Measurements from ENCODE around the gene TC2N. TPM values are rescaled to one million over a fixed set of nuclear protein-coding genes. Genes with fewer than 3 reads are reported as not detected.
A peak's percentile ranks its signal among the peaks of the same experiment; 100 is the strongest.

TC2N gene
- total and polyA plus RNA-seq, 2 donors (not counting 1 experiment from before 2014, with no cell fraction given): 3.7 to 10.4 TPM

- CTCF ChIA-PET: interaction anchor here (0.5 to 2.3 kb wide), 2 partner anchors 224 to 250 kb away, joined by 3 to 7 read pairs; no protein-coding TSS in a partner anchor
- Histone ChIP-seq H3K4me3 (ENCODE audit: control extremely low read depth in 1 of 5, extremely low read depth in 1 of 5, insufficient read depth in 1 of 5, low read depth in 2 of 5, low read length in 4 of 5) (no peak overlapping the region), H3K79me2 (ENCODE audit: control insufficient read depth, insufficient read depth, low read length) (no peaks in the 10 kb centered on the region), H4K20me1 (ENCODE audit: control insufficient read depth, insufficient read depth, low read length, poor library complexity, severe bottlenecking) (no peaks in the 10 kb centered on the region), H3K9ac (ENCODE audit: low read length) (no peak overlapping the region), H3K27me3 (replicated peaks in 1 of 4; ENCODE audit: control extremely low read depth in 1 of 4, control insufficient read depth in 3 of 4, insufficient read depth in 4 of 4, low read length in 3 of 4) (no peaks in the 10 kb centered on the region), H3K4me2 (replicated peaks; ENCODE audit: low read depth, low read length, poor library complexity, severe bottlenecking) (no peak overlapping the region), H3K27ac (ENCODE audit: low read length in 2 of 2) (no peak overlapping the region), H3K9me3 (ENCODE audit: control extremely low read depth in 1 of 3, control insufficient read depth in 2 of 3, insufficient read depth in 1 of 3, low read length in 2 of 3) (no peaks in the 10 kb centered on the region), H3K36me3 (replicated peaks in 1 of 2; ENCODE audit: control extremely low read depth in 1 of 2, control insufficient read depth in 1 of 2, extremely low read depth in 1 of 2, insufficient read depth in 2 of 2, low read length in 1 of 2) (no peaks in the 10 kb centered on the region), H2AFZ (ENCODE audit: insufficient read depth, low read depth, low read length, poor library complexity, severe bottlenecking) (no peak overlapping the region), H3K4me1 (ENCODE audit: control insufficient read depth in 2 of 2, insufficient read depth in 2 of 2, low read length in 2 of 2) (no peaks in the 10 kb centered on the region)
- no peak for TF ChIP-seq CTCF (IDR thresholded peaks at IDR 0.05)
- no peak for TF ChIP-seq EZH2 (IDR thresholded peaks at IDR 0.05; ENCODE audit: borderline replicate concordance, insufficient read depth, low read depth, low read length, poor library complexity, severe bottlenecking)
- intact Hi-C loops (cut with micrococcal nuclease): no loop called here
- H3K27ac Mint-ChIP-seq: no peak overlapping the region
- no peak overlapping the region for H3K4me3 Mint-ChIP-seq
- H3K4me1 Mint-ChIP-seq: no peaks in the 10 kb centered on the region
- POLR2A ChIA-PET: no interaction called here
- ATAC-seq (ENCODE audit: low read depth): no peak
- 90% methylated on average over 3 of the region's 4 CpGs for WGBS (ENCODE audit: insufficient coverage)
- no peak for DNase-seq
- no peaks in the 10 kb centered on the region for H3K9me3 Mint-ChIP-seq (ENCODE audit: insufficient read depth)
- H3K27me3 Mint-ChIP-seq: peaks cover 25% of the 10 kb centered on the region
Measured at GRCh38 chr14:91899806-91900205, 32.5 kb upstream of the TC2N start.

DNA sequence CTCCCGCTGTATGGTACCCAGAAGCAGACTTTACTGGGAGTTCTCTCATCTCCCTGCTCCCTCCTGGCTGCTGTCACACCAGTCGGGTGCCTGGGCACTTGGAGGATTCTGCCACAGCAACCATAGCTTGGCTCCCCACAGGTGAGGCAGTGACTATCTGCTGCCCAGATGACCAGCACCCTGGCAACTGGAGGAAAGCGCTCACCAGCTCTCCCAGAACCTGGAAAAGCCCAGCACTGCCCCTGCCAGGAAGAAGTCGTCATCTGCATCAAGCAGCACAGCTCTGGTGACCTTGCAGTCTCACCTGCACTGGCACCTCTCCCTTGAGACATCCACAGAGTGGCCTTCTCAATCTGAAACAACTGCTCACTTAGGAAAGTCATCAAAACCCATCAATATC is 31.9 kb upstream of the TC2N start:
- POLR2A ChIA-PET: no interaction called here
- no peak overlapping the region for H2AFZ ChIP-seq (ENCODE audit: insufficient read depth, low read depth, low read length, poor library complexity, severe bottlenecking)
- intact Hi-C loops (cut with micrococcal nuclease): no loop called here

More for the DNA sequence above, 31.9 kb upstream of the TC2N start:
- Mint-ChIP-seq H3K4me1 (no peaks in the 10 kb centered on the region), H3K27me3 (peaks cover 25% of the 10 kb centered on the region), H3K9me3 (ENCODE audit: insufficient read depth) (no peaks in the 10 kb centered on the region), H3K27ac (no peak overlapping the region), H3K4me3 (no peak overlapping the region)
- H3K4me3 ChIP-seq (ENCODE audit: control extremely low read depth in 1 of 5, extremely low read depth in 1 of 5, insufficient read depth in 1 of 5, low read depth in 2 of 5, low read length in 4 of 5): no peak overlapping the region
- CTCF ChIA-PET: interaction anchor here (1.4 to 2.3 kb wide), 2 partner anchors 249 to 433 kb away, joined by 3 to 7 read pairs; no protein-coding TSS in a partner anchor
- H3K36me3 ChIP-seq (replicated peaks in 1 of 2; ENCODE audit: control extremely low read depth in 1 of 2, control insufficient read depth in 1 of 2, extremely low read depth in 1 of 2, insufficient read depth in 2 of 2, low read length in 1 of 2): no peaks in the 10 kb centered on the region
- WGBS (ENCODE audit: insufficient coverage): 85% methylated on average over 4 of the region's 4 CpGs
- no peaks in the 10 kb centered on the region for H3K79me2 ChIP-seq (ENCODE audit: control insufficient read depth, insufficient read depth, low read length)
- DNase-seq (peak; percentile 20), ATAC-seq (ENCODE audit: low read depth) (no peak)
- no peaks in the 10 kb centered on the region for H3K9me3 ChIP-seq (ENCODE audit: control extremely low read depth in 1 of 3, control insufficient read depth in 2 of 3, insufficient read depth in 1 of 3, low read length in 2 of 3)
- TF ChIP-seq CTCF (IDR thresholded peaks at IDR 0.05): no peak
- no peak for TF ChIP-seq EZH2 (IDR thresholded peaks at IDR 0.05; ENCODE audit: borderline replicate concordance, insufficient read depth, low read depth, low read length, poor library complexity, severe bottlenecking)
- no peaks in the 10 kb centered on the region for H3K27me3 ChIP-seq (replicated peaks in 1 of 4; ENCODE audit: control extremely low read depth in 1 of 4, control insufficient read depth in 3 of 4, insufficient read depth in 4 of 4, low read length in 3 of 4)
- H3K9ac ChIP-seq (ENCODE audit: low read length): no peak overlapping the region
- no peak overlapping the region for H3K4me2 ChIP-seq (replicated peaks; ENCODE audit: low read depth, low read length, poor library complexity, severe bottlenecking)
- no peaks in the 10 kb centered on the region for H4K20me1 ChIP-seq (ENCODE audit: control insufficient read depth, insufficient read depth, low read length, poor library complexity, severe bottlenecking)
- H3K27ac ChIP-seq (ENCODE audit: low read length in 2 of 2): no peak overlapping the region
- no peaks in the 10 kb centered on the region for H3K4me1 ChIP-seq (ENCODE audit: control insufficient read depth in 2 of 2, insufficient read depth in 2 of 2, low read length in 2 of 2)
